ENCODE measurements around the gene CRIP1.

- TF ChIP-seq EZH2 (IDR thresholded peaks at IDR 0.05) = no peak
- TF ChIP-seq POLR2AphosphoS5 (IDR thresholded peaks at IDR 0.05; ENCODE audit: borderline replicate concordance, low read depth, low read length) = no peak
Observed at GRCh38 chr14:105494606-105494929, 7.9 kb downstream of the CRIP1 start.

All from SK-N-MC (cell line).